Endothelial cell of umbilical vein (primary cell): ENCODE results near the gene PDGFRB. TPM values are rescaled to one million over a fixed set of nuclear protein-coding genes. Genes with fewer than 3 reads are reported as not detected.

Experiments
- BruUV-seq: library from RNA; stranded (reverse); fragments of 400-500 nt; replicated peaks from 2 replicates; lab custom pipeline; 2021; lab: Mats Ljungman, UMichigan
- CTCF ChIA-PET: fragments of 300-600, 350-600 bp; sonication (Branson Sonifier 250); formaldehyde crosslinking; loops from one replicate; lab custom pipeline; 2021; ENCODE audit warnings: antibody characterized with exemption, inconsistent platforms; lab: Charles Lee
- POLR2A ChIA-PET: fragments of 300-600, 350-600 bp; sonication (Branson Sonifier 250); formaldehyde crosslinking; loops from one replicate; lab custom pipeline; 2021; ENCODE audit warnings: antibody characterized with exemption, inconsistent platforms; lab: Charles Lee
- DNase-seq: peaks from one replicate; pipeline ENCODE4 v3.0.0-alpha.2; 2011; ENCODE audit warnings: low read depth, low spot score
- FAIRE-seq: peaks from 2 replicates; lab custom pipeline; 2011; peaks lifted over from hg19 to GRCh38; lab: Jason Lieb, UNC
- H2AFZ ChIP-seq: 2 replicates; pipeline ENCODE4 v1.6.0; 2012; ENCODE audit warnings: low read depth, low read length, control low read depth, inconsistent platforms
- H3K27ac ChIP-seq: 2 replicates; pipeline ENCODE4 v1.5.1; 2011; ENCODE audit warnings: low read depth, mild to moderate bottlenecking, control low read depth, low read length, moderate library complexity; ENCODE audit not compliant: insufficient read depth
- H3K27me3 ChIP-seq, 2 experiments: 2 replicates each; pipeline versions ENCODE4 v1.6.0 to v1.6.1; 2011; ENCODE audit warnings: low read length in 2 of 2, mixed read lengths in 1 of 2; ENCODE audit not compliant: control insufficient read depth in 2 of 2, insufficient read depth in 2 of 2
- H3K36me3 ChIP-seq, 2 experiments: 2 replicates in 1 of 2; 3 replicates in 1 of 2; pipeline ENCODE4 v1.5.1; 2011; ENCODE audit warnings: low read length in 2 of 2, mild to moderate bottlenecking in 1 of 2, moderate library complexity in 1 of 2; ENCODE audit not compliant: control insufficient read depth in 2 of 2, insufficient read depth in 2 of 2; ENCODE audit errors: extremely low read depth in 1 of 2
- H3K4me1 ChIP-seq: 3 replicates; pipeline ENCODE4 v1.5.1; 2011; ENCODE audit warnings: mild to moderate bottlenecking, low read length; ENCODE audit not compliant: control insufficient read depth, insufficient read depth; ENCODE audit errors: extremely low read depth
- H3K4me2 ChIP-seq: 2 replicates; pipeline ENCODE4 v1.6.1; 2011; ENCODE audit warnings: low read length, control low read depth, mixed read lengths; ENCODE audit not compliant: insufficient read depth
- H3K4me3 ChIP-seq, 3 experiments: fragments of 200-600 bp in 1 of 3; sonication (generic), shearing (Covaris generic) in 1 of 3; replicated peaks in 1 of 3; 2 replicates each; pipeline ENCODE4 v1.5.1; 2011 to 2016; ENCODE audit warnings: control low read depth in 3 of 3, low read length in 3 of 3, mild to moderate bottlenecking in 2 of 3, inconsistent platforms in 1 of 3, low read depth in 1 of 3, moderate library complexity in 1 of 3; ENCODE audit not compliant: insufficient read depth in 1 of 3
- H3K79me2 ChIP-seq: 2 replicates; pipeline ENCODE4 v1.6.0; 2012; ENCODE audit warnings: low read length, inconsistent platforms; ENCODE audit not compliant: control insufficient read depth, insufficient read depth
- H3K9ac ChIP-seq: replicated peaks from 2 replicates; pipeline ENCODE3; 2011; ENCODE audit warnings: low read length, control low read depth; ENCODE audit not compliant: insufficient read depth; ENCODE audit errors: extremely low read depth
- H3K9me1 ChIP-seq: replicated peaks from 3 replicates; pipeline ENCODE4 v1.6.0; 2011; ENCODE audit warnings: mild to moderate bottlenecking, low read length; ENCODE audit not compliant: control insufficient read depth, insufficient read depth; ENCODE audit errors: extremely low read depth
- H3K9me3 ChIP-seq: replicated peaks from 2 replicates; pipeline ENCODE4 v1.5.1; 2012; ENCODE audit warnings: low read length, inconsistent platforms; ENCODE audit not compliant: control insufficient read depth, insufficient read depth
- H4K20me1 ChIP-seq: replicated peaks from 2 replicates; pipeline ENCODE3; 2011; ENCODE audit warnings: mild to moderate bottlenecking, low read length; ENCODE audit not compliant: control insufficient read depth, insufficient read depth; ENCODE audit errors: extremely low read depth
- CTCF ChIP-seq, 2 donors: IDR thresholded peaks; 1 replicate in 1 of 2; 2 replicates in 1 of 2; pipeline ENCODE4 v1.5.1; 2011; ENCODE audit warnings: low read length in 2 of 2, mild to moderate bottlenecking in 2 of 2, moderate library complexity in 2 of 2, control low read depth in 1 of 2, inconsistent platforms in 1 of 2, low read depth in 1 of 2; ENCODE audit not compliant: insufficient read depth in 1 of 2; ENCODE audit errors: extremely low read depth in 1 of 2
- EZH2 ChIP-seq: IDR thresholded peaks from 2 replicates; pipeline ENCODE4 v1.6.1; 2012; ENCODE audit warnings: borderline replicate concordance, low read depth, mild to moderate bottlenecking, moderate library complexity, low read length, inconsistent platforms; ENCODE audit not compliant: severe bottlenecking
- FOS ChIP-seq: IDR thresholded peaks from 2 replicates; pipeline ENCODE4 v1.6.1; 2011; ENCODE audit warnings: mild to moderate bottlenecking, low read length, moderate library complexity, borderline replicate concordance; ENCODE audit not compliant: insufficient read depth
- GATA2 ChIP-seq: IDR thresholded peaks from 2 replicates; pipeline ENCODE4 v1.7.0; 2011; ENCODE audit warnings: low read depth, mild to moderate bottlenecking, moderate library complexity, mixed read lengths, low read length; ENCODE audit not compliant: insufficient read length, insufficient read depth
- JUN ChIP-seq: IDR thresholded peaks from 2 replicates; pipeline ENCODE4 v1.6.1; 2011; ENCODE audit warnings: borderline replicate concordance, low read depth; ENCODE audit not compliant: insufficient read length, insufficient read depth
- MAX ChIP-seq: IDR thresholded peaks from 2 replicates; pipeline ENCODE4 v1.6.1; 2011; ENCODE audit not compliant: insufficient read depth, insufficient read length
- MYC ChIP-seq: IDR thresholded peaks from one replicate; pipeline ENCODE4 v1.6.1; 2011; ENCODE audit warnings: mild to moderate bottlenecking, low read depth, low read length
- POLR2A ChIP-seq: IDR thresholded peaks from 2 replicates; pipeline ENCODE4 v1.6.1; 2012; ENCODE audit warnings: low read depth, mild to moderate bottlenecking, control low read depth, low read length
- POLR2AphosphoS5 ChIP-seq: IDR thresholded peaks from 2 replicates; pipeline ENCODE4 v1.6.1; 2012; ENCODE audit warnings: low read depth, mild to moderate bottlenecking, control low read depth, low read length, moderate library complexity; ENCODE audit not compliant: insufficient read depth
- dilution Hi-C: fragments of 300-500 bp; cut with MboI; formaldehyde crosslinking; loops from one replicate; pipeline ENCODE4 v1.15.0; 2019; ENCODE audit warnings: low sequenced_read_pairs; ENCODE audit not compliant: extremely low pct_ligation_motif_present
- intact Hi-C: fragments of 100-400 bp; cut with micrococcal nuclease; formaldehyde crosslinking; loops from one replicate; pipeline ENCODE4 v1.10.0; 2022
- polyA plus RNA-seq, 4 experiments: library from polyadenylated mRNA; depleted of rRNA in 3 of 4; stranded (reverse) in 3 of 4; unstranded in 1 of 4; fragments of >200 nt; gene quantifications; 2 replicates each; pipeline versions ENCODE4 v1.2.1 to v1.2.3, GENCODE V29; 2011 to 2012; ENCODE audit warnings: missing spikeins in 1 of 4
- total RNA-seq: library from RNA; stranded (reverse); gene quantifications from 2 replicates; pipeline ENCODE4 v1.2.3, GENCODE V29; 2021

PDGFRB gene
- total and polyA plus RNA-seq, 2 donors (not counting 3 experiments of a cell fraction or from before 2014, with no cell fraction given): 1.4 to 1.7 TPM

GRCh38 chr5:150179019-150179620 is 23.5 kb upstream of the PDGFRB start:
- DNase-seq (no peak), FAIRE-seq (no peak)
- no peaks in the 10 kb centered on the region for H4K20me1 ChIP-seq
- no peak overlapping the region for H2AFZ ChIP-seq
- H3K27ac ChIP-seq: no peak overlapping the region
- H3K4me2 ChIP-seq: no peak overlapping the region
- peaks cover 2 to 6% of the 10 kb centered on the region in 2 experiments for H3K27me3 ChIP-seq
- ChIA-PET CTCF (interaction anchor here (1.3 to 2.0 kb wide), 2 partner anchors 21 to 39 kb away, joined by 3 to 5 read pairs; no protein-coding TSS in a partner anchor), POLR2A (no interaction called here)
- dilution Hi-C loops (no loop called here), intact Hi-C loops (no loop called here)
- BruUV-seq: no TSS peak
- H3K4me1 ChIP-seq: no peaks in the 10 kb centered on the region
- no peaks in the 10 kb centered on the region for H3K9me1 ChIP-seq
- H3K9me3 ChIP-seq: no peaks in the 10 kb centered on the region
- no peak overlapping the region for H3K9ac ChIP-seq
- TF ChIP-seq GATA2: no peak
- no peak for TF ChIP-seq POLR2AphosphoS5
- no peak for TF ChIP-seq EZH2
- TF ChIP-seq MAX: no peak
- no peak for TF ChIP-seq JUN
- TF ChIP-seq FOS: no peak
- no peak for TF ChIP-seq MYC
- no peak for TF ChIP-seq POLR2A
- no peak for TF ChIP-seq CTCF (IDR thresholded peaks at IDR 0.05; ENCODE audit: extremely low read depth in 1 of 2, insufficient read depth in 1 of 2, low read depth in 1 of 2, low read length in 2 of 2)
- H3K79me2 ChIP-seq: no peaks in the 10 kb centered on the region
- H3K4me3 ChIP-seq: no peak overlapping the region
- no peaks in the 10 kb centered on the region for H3K36me3 ChIP-seq
